Panc1 (cell line): ENCODE measurements around the gene CREB5. TPM values are rescaled to one million over a fixed set of nuclear protein-coding genes. Genes with fewer than 3 reads are reported as not detected.

Experiments used
- ATAC-seq: fragments of 200-7000 bp; cut with Tn5 transposase; 2 replicates; pipeline ENCODE4 v1.9.1; 2020; ENCODE audit warnings: mild to moderate bottlenecking, moderate library complexity
- BruUV-seq: library from RNA; stranded (reverse); fragments of 400-500 nt; replicated peaks from 2 replicates; lab custom pipeline; 2021; lab: Mats Ljungman, UMichigan
- CTCF ChIA-PET: fragments of 300-600 bp; sonication (Branson Sonifier 250); formaldehyde crosslinking; loops from one replicate; lab custom pipeline; 2022; ENCODE audit warnings: antibody characterized with exemption; lab: Charles Lee
- POLR2A ChIA-PET: fragments of 300-600 bp; sonication (Branson Sonifier 250); formaldehyde crosslinking; loops from one replicate; lab custom pipeline; 2022; ENCODE audit warnings: antibody characterized with exemption; lab: Charles Lee
- DNase-seq: peaks from one replicate; pipeline ENCODE4 v3.0.0-alpha.2; 2010; ENCODE audit warnings: low read depth, low spot score
- H3K27ac ChIP-seq: 2 replicates; pipeline ENCODE4 v1.5.1; 2011; ENCODE audit warnings: mild to moderate bottlenecking, low read length, inconsistent platforms
- H3K27me3 ChIP-seq: fragments of 200-500 bp; sonication (Bioruptor generic); 2 replicates; pipeline ENCODE4 v1.6.0; 2014; ENCODE audit warnings: low read length, inconsistent platforms; ENCODE audit not compliant: control insufficient read depth, insufficient read depth
- H3K36me3 ChIP-seq: fragments of 200-500 bp; sonication (Bioruptor generic); 2 replicates; pipeline ENCODE4 v1.5.1; 2014; ENCODE audit warnings: inconsistent platforms, mild to moderate bottlenecking, low read length, moderate library complexity; ENCODE audit not compliant: control insufficient read depth, insufficient read depth
- H3K4me1 ChIP-seq: 2 replicates; pipeline ENCODE4 v1.5.1; 2011; ENCODE audit warnings: inconsistent platforms, mild to moderate bottlenecking, low read length, moderate library complexity; ENCODE audit not compliant: control insufficient read depth, insufficient read depth
- H3K4me3 ChIP-seq, 2 experiments: 2 replicates each; pipeline ENCODE4 v1.5.1; 2011 to 2012; ENCODE audit warnings: low read depth in 2 of 2, low read length in 2 of 2, mild to moderate bottlenecking in 2 of 2, inconsistent platforms in 1 of 2, moderate library complexity in 1 of 2
- H3K9me3 ChIP-seq: fragments of 200-500 bp; sonication (Bioruptor generic); 2 replicates; pipeline ENCODE4 v1.5.1; 2014; ENCODE audit warnings: low read depth, mild to moderate bottlenecking, inconsistent platforms, low read length, moderate library complexity; ENCODE audit not compliant: control insufficient read depth, insufficient read depth
- POLR2AphosphoS5 ChIP-seq: IDR thresholded peaks from 2 replicates; pipeline ENCODE4 v1.6.1; 2012; ENCODE audit warnings: mild to moderate bottlenecking, low read depth, low read length, moderate library complexity
- SIN3A ChIP-seq: IDR thresholded peaks from 2 replicates; pipeline ENCODE4 v1.6.1; 2012; ENCODE audit warnings: low read depth, mild to moderate bottlenecking, low read length, moderate library complexity, borderline replicate concordance; ENCODE audit not compliant: insufficient read depth
- TCF7L2 ChIP-seq: IDR thresholded peaks from 2 replicates; pipeline ENCODE4 v1.6.1; 2011; ENCODE audit warnings: mild to moderate bottlenecking, low read depth, low read length, inconsistent platforms
- in situ Hi-C: cut with HindIII; loops from 2 replicates; pipeline ENCODE4 v1.10.0; 2016; ENCODE audit warnings: low sequenced_read_pairs, low pct_unique_long_range_greater_than_20kb
- intact Hi-C: fragments of 100-400 bp; cut with micrococcal nuclease; formaldehyde crosslinking; loops from one replicate; pipeline ENCODE4 v1.10.0; 2022; ENCODE audit not compliant: unreplicated experiment
- total RNA-seq: library from RNA; stranded (reverse); gene quantifications from one replicate; pipeline ENCODE4 v1.2.1, GENCODE V29; 2021; ENCODE audit not compliant: unreplicated experiment
- TF ChIP-seq, protein P1 (sequence below): fragments of 450-650 bp; IDR thresholded peaks from 2 replicates; pipeline ENCODE4 v1.5.1; 2017; ENCODE audit warnings: mild to moderate bottlenecking
- TF ChIP-seq, protein P2 (sequence below), 2 experiments: IDR thresholded peaks; 2 replicates each; pipeline ENCODE4 v1.6.1; 2011 to 2012; ENCODE audit warnings: low read depth in 2 of 2, control low read depth in 1 of 2, low read length in 1 of 2, mild to moderate bottlenecking in 1 of 2, moderate library complexity in 1 of 2; ENCODE audit not compliant: insufficient read depth in 1 of 2

The CREB5 gene
- total RNA-seq, 1 experiment from 2014 or later = 3.1 TPM

DNA sequence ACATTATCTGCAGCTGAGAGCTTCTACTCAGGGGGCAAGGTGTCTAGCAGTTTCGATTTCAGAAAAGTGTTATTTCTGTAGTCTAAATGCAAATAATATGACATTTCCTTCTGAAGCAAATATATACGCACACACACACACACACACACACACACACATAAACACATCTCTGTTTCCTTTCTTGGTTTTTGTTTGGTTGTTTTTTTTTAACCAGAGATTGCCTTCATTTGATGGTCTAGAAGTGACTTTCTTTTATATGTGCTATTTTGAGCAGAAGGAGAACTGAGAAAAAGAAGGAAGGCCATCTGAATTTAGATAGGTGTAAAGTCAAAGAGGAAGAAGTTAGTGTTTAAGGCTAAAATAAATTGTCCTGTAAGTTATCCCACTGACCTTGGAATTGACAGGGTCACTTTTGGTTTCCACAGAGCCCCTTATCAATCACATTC lies 403.6 kb downstream of the CREB5 start:
- no peak overlapping the region for H3K4me3 ChIP-seq
- BruUV-seq = no TSS peak
- no peaks in the 10 kb centered on the region for H3K9me3 ChIP-seq
- H3K27ac ChIP-seq = no peak overlapping the region
- in situ Hi-C loops = no loop called here
- no peaks in the 10 kb centered on the region for H3K27me3 ChIP-seq
- DNase-seq (no peak), ATAC-seq (no peak)
- no peak for TF ChIP-seq TCF7L2
- TF ChIP-seq SIN3A = no peak
- TF ChIP-seq, protein P1, sequence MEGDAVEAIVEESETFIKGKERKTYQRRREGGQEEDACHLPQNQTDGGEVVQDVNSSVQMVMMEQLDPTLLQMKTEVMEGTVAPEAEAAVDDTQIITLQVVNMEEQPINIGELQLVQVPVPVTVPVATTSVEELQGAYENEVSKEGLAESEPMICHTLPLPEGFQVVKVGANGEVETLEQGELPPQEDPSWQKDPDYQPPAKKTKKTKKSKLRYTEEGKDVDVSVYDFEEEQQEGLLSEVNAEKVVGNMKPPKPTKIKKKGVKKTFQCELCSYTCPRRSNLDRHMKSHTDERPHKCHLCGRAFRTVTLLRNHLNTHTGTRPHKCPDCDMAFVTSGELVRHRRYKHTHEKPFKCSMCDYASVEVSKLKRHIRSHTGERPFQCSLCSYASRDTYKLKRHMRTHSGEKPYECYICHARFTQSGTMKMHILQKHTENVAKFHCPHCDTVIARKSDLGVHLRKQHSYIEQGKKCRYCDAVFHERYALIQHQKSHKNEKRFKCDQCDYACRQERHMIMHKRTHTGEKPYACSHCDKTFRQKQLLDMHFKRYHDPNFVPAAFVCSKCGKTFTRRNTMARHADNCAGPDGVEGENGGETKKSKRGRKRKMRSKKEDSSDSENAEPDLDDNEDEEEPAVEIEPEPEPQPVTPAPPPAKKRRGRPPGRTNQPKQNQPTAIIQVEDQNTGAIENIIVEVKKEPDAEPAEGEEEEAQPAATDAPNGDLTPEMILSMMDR = no peak
- TF ChIP-seq, protein P2, sequence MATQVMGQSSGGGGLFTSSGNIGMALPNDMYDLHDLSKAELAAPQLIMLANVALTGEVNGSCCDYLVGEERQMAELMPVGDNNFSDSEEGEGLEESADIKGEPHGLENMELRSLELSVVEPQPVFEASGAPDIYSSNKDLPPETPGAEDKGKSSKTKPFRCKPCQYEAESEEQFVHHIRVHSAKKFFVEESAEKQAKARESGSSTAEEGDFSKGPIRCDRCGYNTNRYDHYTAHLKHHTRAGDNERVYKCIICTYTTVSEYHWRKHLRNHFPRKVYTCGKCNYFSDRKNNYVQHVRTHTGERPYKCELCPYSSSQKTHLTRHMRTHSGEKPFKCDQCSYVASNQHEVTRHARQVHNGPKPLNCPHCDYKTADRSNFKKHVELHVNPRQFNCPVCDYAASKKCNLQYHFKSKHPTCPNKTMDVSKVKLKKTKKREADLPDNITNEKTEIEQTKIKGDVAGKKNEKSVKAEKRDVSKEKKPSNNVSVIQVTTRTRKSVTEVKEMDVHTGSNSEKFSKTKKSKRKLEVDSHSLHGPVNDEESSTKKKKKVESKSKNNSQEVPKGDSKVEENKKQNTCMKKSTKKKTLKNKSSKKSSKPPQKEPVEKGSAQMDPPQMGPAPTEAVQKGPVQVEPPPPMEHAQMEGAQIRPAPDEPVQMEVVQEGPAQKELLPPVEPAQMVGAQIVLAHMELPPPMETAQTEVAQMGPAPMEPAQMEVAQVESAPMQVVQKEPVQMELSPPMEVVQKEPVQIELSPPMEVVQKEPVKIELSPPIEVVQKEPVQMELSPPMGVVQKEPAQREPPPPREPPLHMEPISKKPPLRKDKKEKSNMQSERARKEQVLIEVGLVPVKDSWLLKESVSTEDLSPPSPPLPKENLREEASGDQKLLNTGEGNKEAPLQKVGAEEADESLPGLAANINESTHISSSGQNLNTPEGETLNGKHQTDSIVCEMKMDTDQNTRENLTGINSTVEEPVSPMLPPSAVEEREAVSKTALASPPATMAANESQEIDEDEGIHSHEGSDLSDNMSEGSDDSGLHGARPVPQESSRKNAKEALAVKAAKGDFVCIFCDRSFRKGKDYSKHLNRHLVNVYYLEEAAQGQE (IDR thresholded peaks at IDR 0.05; ENCODE audit: insufficient read depth in 1 of 2, low read depth in 2 of 2, low read length in 1 of 2) = no peak
- no peak for TF ChIP-seq POLR2AphosphoS5
- POLR2A ChIA-PET = no interaction called here
- CTCF ChIA-PET = no interaction called here
- no peaks in the 10 kb centered on the region for H3K36me3 ChIP-seq
- H3K4me1 ChIP-seq = no peaks in the 10 kb centered on the region
- intact Hi-C loops = no loop called here

DNA sequence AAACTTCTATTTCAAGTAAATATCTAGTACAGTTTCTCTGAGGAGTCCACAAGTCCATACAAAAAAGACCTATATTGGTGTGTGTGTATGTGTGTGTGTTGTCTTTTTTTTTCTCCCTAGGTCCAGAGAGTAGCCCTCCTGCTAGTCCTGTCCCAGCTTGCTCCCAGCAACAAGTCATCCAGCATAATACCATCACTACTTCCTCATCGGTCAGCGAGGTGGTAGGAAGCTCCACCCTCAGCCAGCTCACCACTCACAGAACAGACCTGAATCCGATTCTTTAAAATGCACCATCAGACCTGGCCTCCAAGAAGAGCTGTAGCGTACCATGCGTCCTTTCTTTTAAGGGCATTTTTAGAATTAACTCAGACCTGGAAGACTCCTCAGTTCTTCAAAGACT lies 406.7 kb downstream of the CREB5 start:
- intact Hi-C loops = no loop called here
- H3K27ac ChIP-seq = no peak overlapping the region
- POLR2A ChIA-PET = no interaction called here
- no peaks in the 10 kb centered on the region for H3K27me3 ChIP-seq
- CTCF ChIA-PET = no interaction called here
- ATAC-seq (no peak), DNase-seq (no peak)
- no peaks in the 10 kb centered on the region for H3K36me3 ChIP-seq
- H3K4me3 ChIP-seq = no peak overlapping the region
- BruUV-seq = no TSS peak
- TF ChIP-seq, protein P2 (IDR thresholded peaks at IDR 0.05; ENCODE audit: insufficient read depth in 1 of 2, low read depth in 2 of 2, low read length in 1 of 2) = no peak
- no peak for TF ChIP-seq SIN3A
- TF ChIP-seq, protein P1 = no peak
- TF ChIP-seq TCF7L2 = no peak
- no peak for TF ChIP-seq POLR2AphosphoS5
- H3K4me1 ChIP-seq = no peaks in the 10 kb centered on the region
- in situ Hi-C loops = no loop called here
- H3K9me3 ChIP-seq = no peaks in the 10 kb centered on the region
